Measurements from ENCODE around the gene ZNF669.

DNA sequence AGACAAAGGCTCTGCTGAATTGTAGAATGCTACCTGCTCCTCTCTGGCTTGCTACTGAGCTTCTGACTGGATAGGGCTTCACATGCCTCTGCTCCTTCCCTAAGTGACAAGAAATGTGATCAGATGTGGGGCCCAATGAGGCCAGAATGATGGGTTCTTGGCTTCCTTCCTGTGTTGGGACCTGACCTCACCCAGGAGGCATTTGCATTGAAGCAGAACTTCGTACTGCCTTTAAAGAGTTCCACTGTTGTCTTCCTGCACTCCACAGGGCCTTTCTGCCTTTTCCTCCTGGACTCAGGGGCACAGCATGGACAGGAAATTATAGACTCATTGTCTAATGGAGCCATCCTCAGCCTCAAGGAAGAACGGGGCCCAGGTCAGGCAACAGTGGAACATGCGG, 39.9 kb downstream of the ZNF669 start:
- TF ChIP-seq, protein P1, sequence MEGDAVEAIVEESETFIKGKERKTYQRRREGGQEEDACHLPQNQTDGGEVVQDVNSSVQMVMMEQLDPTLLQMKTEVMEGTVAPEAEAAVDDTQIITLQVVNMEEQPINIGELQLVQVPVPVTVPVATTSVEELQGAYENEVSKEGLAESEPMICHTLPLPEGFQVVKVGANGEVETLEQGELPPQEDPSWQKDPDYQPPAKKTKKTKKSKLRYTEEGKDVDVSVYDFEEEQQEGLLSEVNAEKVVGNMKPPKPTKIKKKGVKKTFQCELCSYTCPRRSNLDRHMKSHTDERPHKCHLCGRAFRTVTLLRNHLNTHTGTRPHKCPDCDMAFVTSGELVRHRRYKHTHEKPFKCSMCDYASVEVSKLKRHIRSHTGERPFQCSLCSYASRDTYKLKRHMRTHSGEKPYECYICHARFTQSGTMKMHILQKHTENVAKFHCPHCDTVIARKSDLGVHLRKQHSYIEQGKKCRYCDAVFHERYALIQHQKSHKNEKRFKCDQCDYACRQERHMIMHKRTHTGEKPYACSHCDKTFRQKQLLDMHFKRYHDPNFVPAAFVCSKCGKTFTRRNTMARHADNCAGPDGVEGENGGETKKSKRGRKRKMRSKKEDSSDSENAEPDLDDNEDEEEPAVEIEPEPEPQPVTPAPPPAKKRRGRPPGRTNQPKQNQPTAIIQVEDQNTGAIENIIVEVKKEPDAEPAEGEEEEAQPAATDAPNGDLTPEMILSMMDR (IDR thresholded peaks at IDR 0.05): no peak
- no peak for TF ChIP-seq POLR2A (IDR thresholded peaks at IDR 0.05)

Measured in gastroesophageal sphincter (tissue), 3 donors.